ENCODE measurements around the gene FRS3.

FRS3 gene

DNA sequence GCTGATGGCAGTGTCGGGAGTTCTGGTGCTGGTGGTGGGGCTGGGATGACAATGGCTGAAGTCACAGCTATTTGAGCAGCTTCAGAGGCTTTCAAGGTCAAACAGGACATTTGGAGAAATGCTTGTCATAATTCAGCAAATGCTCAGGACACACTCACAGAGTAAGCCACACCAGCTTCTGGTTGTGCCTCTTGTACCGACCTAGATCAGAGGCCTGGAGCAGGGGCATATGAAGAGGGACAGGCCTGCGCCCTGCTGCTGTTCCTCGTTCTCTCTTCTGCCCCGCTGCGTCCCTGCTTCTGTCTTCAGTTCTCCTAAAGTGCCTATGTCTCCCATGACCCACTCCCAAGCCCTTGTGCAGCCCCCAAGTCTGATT is 31.6 kb downstream of the FRS3 start:
- DNase-seq (ENCODE audit: insufficient read length, low spot score) (no peak), FAIRE-seq (no peak)
- TF ChIP-seq SPI1 (IDR thresholded peaks at IDR 0.05; ENCODE audit: low read depth, low read length) (no peak), POLR2A (IDR thresholded peaks at IDR 0.05; ENCODE audit: low read depth, low read length) (no peak), POU2F2 (IDR thresholded peaks at IDR 0.05; ENCODE audit: low read depth, low read length) (no peak), TAF1 (IDR thresholded peaks at IDR 0.05; ENCODE audit: low read depth, low read length) (no peak), PAX5 (IDR thresholded peaks at IDR 0.05; ENCODE audit: insufficient read depth, low read length, severe bottlenecking) (no peak), POLR2AphosphoS5 (IDR thresholded peaks at IDR 0.05; ENCODE audit: low read depth, low read length) (no peak)

DNA sequence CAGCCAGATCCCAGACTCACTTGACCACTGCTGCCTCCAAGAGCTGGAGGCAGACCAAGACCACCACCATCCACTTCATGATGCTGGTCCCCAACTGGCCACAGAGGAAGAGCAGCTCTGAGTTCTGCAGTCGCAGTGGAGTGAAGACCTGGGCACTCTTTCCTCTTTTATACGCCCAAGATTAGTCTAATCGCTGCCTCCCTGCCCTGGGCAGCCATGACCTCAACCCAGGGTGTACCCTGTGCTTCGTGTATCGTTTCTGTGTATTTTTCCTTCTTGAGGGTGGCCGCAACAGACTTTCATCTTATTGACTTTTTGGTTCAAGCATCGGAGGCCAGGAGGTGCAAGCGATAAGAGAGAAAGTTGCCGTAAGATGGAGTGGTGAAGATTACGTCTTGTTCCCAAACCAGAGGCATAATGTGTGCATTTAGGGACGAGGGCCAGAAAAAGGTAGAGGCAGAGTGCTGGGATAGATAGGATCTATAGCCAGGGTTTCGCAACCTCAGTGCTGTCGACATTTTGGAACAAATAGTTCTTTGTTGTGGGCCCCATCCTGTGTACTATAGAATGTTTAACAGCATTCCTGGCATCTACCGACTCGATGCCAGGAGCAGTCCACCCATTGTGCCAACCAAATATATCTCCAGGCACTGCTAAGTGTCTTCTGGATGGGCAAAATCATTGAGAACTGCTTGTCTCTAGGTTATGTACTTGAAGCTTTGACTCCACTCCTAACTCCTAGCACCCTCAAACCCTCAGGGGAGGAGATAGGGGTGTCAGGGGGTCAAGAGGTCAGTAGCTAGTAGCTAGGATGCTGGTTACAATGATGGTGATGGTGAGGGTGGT is 32.2 kb downstream of the FRS3 start, which contains the start of gene PGC:
Gene PGC (minus strand): TSS at position 142 of the 846 bp plus-strand sequence. CDS start 63 bp downstream, at position 79.
- TF ChIP-seq POU2F2 (IDR thresholded peaks at IDR 0.05; ENCODE audit: low read depth, low read length) (no peak), POLR2AphosphoS5 (IDR thresholded peaks at IDR 0.05; ENCODE audit: low read depth, low read length) (no peak), TAF1 (IDR thresholded peaks at IDR 0.05; ENCODE audit: low read depth, low read length) (no peak), POLR2A (IDR thresholded peaks at IDR 0.05; ENCODE audit: low read depth, low read length) (no peak), PAX5 (IDR thresholded peaks at IDR 0.05; ENCODE audit: insufficient read depth, low read length, severe bottlenecking) (no peak), SPI1 (IDR thresholded peaks at IDR 0.05; ENCODE audit: low read depth, low read length) (no peak)
- no peak for DNase-seq (ENCODE audit: insufficient read length, low spot score)
- no peak for FAIRE-seq

- FAIRE-seq: no peak
- DNase-seq (ENCODE audit: insufficient read length, low spot score): no peak
- TF ChIP-seq POLR2A (IDR thresholded peaks at IDR 0.05; ENCODE audit: low read depth, low read length) (no peak), POLR2AphosphoS5 (IDR thresholded peaks at IDR 0.05; ENCODE audit: low read depth, low read length) (no peak), TAF1 (IDR thresholded peaks at IDR 0.05; ENCODE audit: low read depth, low read length) (no peak), PAX5 (IDR thresholded peaks at IDR 0.05; ENCODE audit: insufficient read depth, low read length, severe bottlenecking) (no peak), POU2F2 (IDR thresholded peaks at IDR 0.05; ENCODE audit: low read depth, low read length) (no peak), SPI1 (IDR thresholded peaks at IDR 0.05; ENCODE audit: low read depth, low read length) (no peak)
Observed at GRCh38 chr6:41746107-41746506, 33.6 kb downstream of the FRS3 start.

DNA sequence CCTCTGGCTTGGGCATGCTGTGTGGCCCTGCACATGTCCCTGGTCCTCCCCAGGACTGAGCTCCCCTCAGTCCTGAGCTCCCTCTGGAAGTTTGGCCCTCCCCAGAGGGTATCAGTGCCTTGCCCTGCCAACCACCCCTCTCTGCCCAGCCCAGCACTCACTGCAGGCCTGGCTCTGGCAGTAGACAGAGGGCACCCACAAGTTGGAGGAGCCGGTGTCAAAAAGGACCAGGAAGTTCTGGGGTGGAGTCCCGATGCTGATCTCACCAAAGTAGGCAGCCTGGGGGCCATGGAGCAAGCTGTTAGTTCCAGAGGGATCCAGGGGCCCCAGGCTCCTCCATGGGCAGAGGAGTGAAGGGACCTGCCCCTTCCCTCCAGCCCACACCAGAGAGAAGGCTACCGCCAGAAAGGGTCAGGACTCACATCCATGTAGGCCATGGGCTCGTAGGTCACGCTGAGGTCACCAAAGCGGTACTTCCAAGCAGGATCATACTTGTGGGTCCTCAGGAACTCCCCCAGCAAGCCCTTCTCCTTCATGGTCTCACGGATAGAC is 35.4 kb downstream of the FRS3 start:
- DNase-seq (ENCODE audit: insufficient read length, low spot score): no peak
- no peak for FAIRE-seq
- TF ChIP-seq TAF1 (IDR thresholded peaks at IDR 0.05; ENCODE audit: low read depth, low read length) (no peak), POU2F2 (IDR thresholded peaks at IDR 0.05; ENCODE audit: low read depth, low read length) (no peak), POLR2A (IDR thresholded peaks at IDR 0.05; ENCODE audit: low read depth, low read length) (no peak), POLR2AphosphoS5 (IDR thresholded peaks at IDR 0.05; ENCODE audit: low read depth, low read length) (no peak), PAX5 (IDR thresholded peaks at IDR 0.05; ENCODE audit: insufficient read depth, low read length, severe bottlenecking) (no peak)

DNA sequence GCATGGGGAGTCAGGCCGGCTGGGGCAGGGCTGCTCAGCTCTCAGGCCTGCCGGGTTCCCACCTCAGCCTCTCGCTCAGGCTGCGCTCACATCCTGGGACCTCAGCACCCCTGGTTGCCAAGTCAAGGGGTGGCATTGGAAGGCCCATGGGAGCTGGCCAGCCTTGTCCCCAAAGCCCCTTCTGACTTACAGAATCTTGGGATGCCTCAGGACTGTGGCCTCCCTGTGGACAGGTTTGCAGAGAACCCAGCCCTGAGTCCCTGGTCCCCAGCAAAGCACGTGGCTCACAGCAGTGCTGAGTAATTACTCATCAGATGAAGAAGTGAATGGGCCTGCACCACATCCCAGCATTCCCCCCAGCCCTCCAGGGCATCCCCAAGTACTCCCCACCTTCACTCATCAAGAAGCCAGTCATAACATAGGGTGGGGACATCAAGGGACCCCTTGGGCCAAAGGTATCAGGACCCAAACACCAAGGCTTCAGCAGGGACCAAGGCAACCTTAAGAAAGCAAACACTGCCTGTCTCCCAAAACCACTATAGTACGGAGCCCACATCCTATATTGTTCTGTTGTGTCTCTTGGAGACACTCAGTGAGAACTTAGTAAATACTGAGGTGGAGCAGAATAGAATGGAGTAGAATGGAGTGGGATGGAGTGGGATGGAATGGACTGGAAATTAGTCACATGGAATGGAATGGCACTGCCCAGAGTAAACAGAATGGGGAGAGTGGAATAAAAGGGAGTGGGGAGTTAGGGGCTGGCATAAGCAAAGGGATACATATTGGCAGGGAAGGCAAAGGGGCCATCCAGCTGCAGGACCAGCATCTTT is 36.1 kb downstream of the FRS3 start:
- DNase-seq (ENCODE audit: insufficient read length, low spot score) (no peak), FAIRE-seq (no peak)
- TF ChIP-seq SPI1 (IDR thresholded peaks at IDR 0.05; ENCODE audit: low read depth, low read length) (no peak), TAF1 (IDR thresholded peaks at IDR 0.05; ENCODE audit: low read depth, low read length) (no peak), POU2F2 (IDR thresholded peaks at IDR 0.05; ENCODE audit: low read depth, low read length) (no peak), PAX5 (IDR thresholded peaks at IDR 0.05; ENCODE audit: insufficient read depth, low read length, severe bottlenecking) (no peak), POLR2AphosphoS5 (IDR thresholded peaks at IDR 0.05; ENCODE audit: low read depth, low read length) (no peak), POLR2A (IDR thresholded peaks at IDR 0.05; ENCODE audit: low read depth, low read length) (no peak)

DNA sequence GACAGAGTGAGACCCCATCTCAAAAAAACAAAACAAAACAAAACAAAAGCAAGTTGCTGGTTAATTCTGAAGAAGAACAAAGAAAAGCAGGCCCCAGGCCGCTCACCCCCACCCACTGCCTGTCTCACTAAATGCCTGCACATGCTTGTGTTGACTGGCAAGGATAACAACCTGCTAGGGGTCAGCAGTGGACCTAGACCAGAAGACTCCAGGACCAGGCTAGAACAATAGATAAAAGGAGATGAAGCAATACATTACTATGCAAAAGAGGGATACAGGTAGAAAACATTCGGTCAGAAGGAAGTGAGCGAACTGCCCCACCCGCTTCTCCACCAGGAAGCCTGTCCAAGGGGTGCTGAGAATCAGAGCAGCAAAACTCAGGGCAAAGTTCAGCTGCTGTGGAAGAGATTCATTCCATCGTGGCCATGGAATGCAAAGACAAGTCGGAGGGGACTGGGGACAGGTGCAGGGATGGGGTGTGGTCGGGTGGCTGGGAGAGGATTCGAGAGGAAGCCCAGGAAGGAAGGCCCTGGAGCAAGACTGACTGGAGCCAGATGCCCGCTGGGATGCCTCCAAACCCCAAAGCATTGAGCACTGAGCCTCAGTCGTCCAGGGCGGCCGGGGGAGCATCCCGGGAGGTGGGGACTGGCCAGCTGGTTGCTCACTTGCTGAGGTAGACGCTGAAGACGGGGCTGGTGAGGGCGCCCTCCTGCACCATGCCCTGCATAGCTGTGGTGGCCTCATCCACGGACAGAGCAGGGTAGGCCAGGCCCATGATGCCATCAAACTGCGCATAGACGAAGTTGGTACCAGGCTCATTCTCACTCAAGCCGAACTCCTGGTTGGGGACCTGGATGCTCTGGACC is 37.8 kb downstream of the FRS3 start:
- TF ChIP-seq PAX5 (IDR thresholded peaks at IDR 0.05; ENCODE audit: insufficient read depth, low read length, severe bottlenecking): no peak
- TF ChIP-seq TAF1 (IDR thresholded peaks at IDR 0.05; ENCODE audit: low read depth, low read length): no peak
- no peak for TF ChIP-seq SPI1 (IDR thresholded peaks at IDR 0.05; ENCODE audit: low read depth, low read length)
- no peak for TF ChIP-seq POLR2A (IDR thresholded peaks at IDR 0.05; ENCODE audit: low read depth, low read length)
- TF ChIP-seq POLR2AphosphoS5 (IDR thresholded peaks at IDR 0.05; ENCODE audit: low read depth, low read length): no peak
- no peak for TF ChIP-seq POU2F2 (IDR thresholded peaks at IDR 0.05; ENCODE audit: low read depth, low read length)
- FAIRE-seq (no peak), DNase-seq (ENCODE audit: insufficient read length, low spot score) (no peak)

DNA sequence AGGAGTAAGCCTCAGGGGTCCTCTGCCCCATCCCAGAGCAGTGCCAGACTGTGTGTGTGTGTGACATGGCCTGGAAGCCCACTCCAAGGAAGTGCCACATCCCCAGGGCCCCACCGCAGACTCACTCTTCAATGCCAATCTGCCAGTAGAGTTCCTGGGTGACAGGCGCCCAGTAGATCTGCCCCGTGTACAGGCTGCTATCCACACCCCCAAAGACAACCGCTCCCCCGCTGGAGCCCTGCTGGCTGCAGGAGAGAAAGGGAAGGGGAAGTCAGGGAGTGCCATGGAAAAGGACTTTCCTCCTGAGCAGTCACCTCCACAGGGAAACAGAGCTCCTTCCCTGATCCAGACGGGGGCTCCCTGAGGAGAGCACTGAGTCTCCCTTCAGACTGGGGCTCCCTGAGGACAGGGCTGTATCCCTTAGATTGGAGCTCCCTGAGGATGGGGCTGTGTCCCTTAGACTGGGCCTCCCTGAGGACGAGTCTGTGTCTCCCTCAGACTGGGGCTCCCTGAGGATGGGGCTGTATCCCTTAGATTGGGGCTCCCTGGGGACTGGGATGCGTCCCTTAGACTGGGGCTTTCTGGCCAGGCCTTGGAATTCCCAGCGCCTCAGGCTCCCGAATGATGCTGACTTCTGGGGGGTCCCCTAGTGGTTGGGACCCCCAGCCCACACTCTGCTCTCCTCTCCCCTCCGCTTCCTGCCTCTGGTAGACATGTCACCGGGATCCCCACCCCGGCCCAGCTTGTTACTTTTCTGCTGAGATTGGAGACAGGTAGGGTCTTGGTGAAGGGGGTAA is 39.1 kb downstream of the FRS3 start:
- FAIRE-seq (no peak), DNase-seq (ENCODE audit: insufficient read length, low spot score) (no peak)
- TF ChIP-seq SPI1 (IDR thresholded peaks at IDR 0.05; ENCODE audit: low read depth, low read length) (no peak), TAF1 (IDR thresholded peaks at IDR 0.05; ENCODE audit: low read depth, low read length) (no peak), POLR2AphosphoS5 (IDR thresholded peaks at IDR 0.05; ENCODE audit: low read depth, low read length) (no peak), POLR2A (IDR thresholded peaks at IDR 0.05; ENCODE audit: low read depth, low read length) (no peak), PAX5 (IDR thresholded peaks at IDR 0.05; ENCODE audit: insufficient read depth, low read length, severe bottlenecking) (no peak), POU2F2 (IDR thresholded peaks at IDR 0.05; ENCODE audit: low read depth, low read length) (no peak)

GRCh38 chr6:41739041-41739440 is 40.7 kb downstream of the FRS3 start:
- DNase-seq (ENCODE audit: insufficient read length, low spot score) (no peak), FAIRE-seq (no peak)
- TF ChIP-seq TAF1 (IDR thresholded peaks at IDR 0.05; ENCODE audit: low read depth, low read length): no peak
- no peak for TF ChIP-seq SPI1 (IDR thresholded peaks at IDR 0.05; ENCODE audit: low read depth, low read length)
- no peak for TF ChIP-seq PAX5 (IDR thresholded peaks at IDR 0.05; ENCODE audit: insufficient read depth, low read length, severe bottlenecking)
- no peak for TF ChIP-seq POLR2A (IDR thresholded peaks at IDR 0.05; ENCODE audit: low read depth, low read length)
- no peak for TF ChIP-seq POU2F2 (IDR thresholded peaks at IDR 0.05; ENCODE audit: low read depth, low read length)
- TF ChIP-seq POLR2AphosphoS5 (IDR thresholded peaks at IDR 0.05; ENCODE audit: low read depth, low read length): no peak

Measured in GM12891 (cell line).